NCI-H2227 treated with DMSO at 0.1 percent for 48 hours (cell line): ENCODE results near the gene ZBP1.

Experiments
- DNase-seq: peaks from one replicate; lab custom pipeline; 2025; lab: John Stamatoyannopoulos, UW

The ZBP1 gene

GRCh38 chr20:57620274-57620990, at the start of gene ZBP1:
Gene ZBP1 (minus strand): TSS chr20:57620426. CDS start chr20:57620295, 131 bp downstream.
- DNase-seq, result no peak

GRCh38 chr20:57669632-57670031, 49.4 kb upstream of the ZBP1 start:
- DNase-seq, result no peak

GRCh38 chr20:57667924-57668782, 47.9 kb upstream of the ZBP1 start:
- no peak for DNase-seq

- DNase-seq, result no peak
Measured at GRCh38 chr20:57667388-57667787, 47.2 kb upstream of the ZBP1 start.

- no peak for DNase-seq
Measured at GRCh38 chr20:57666834-57667157, 46.6 kb upstream of the ZBP1 start.

- DNase-seq, result no peak
Measured at GRCh38 chr20:57666106-57666833, 46.0 kb upstream of the ZBP1 start.

- no peak for DNase-seq
Measured at GRCh38 chr20:57665589-57665971, 45.4 kb upstream of the ZBP1 start.

GRCh38 chr20:57664924-57665588, 44.8 kb upstream of the ZBP1 start:
- no peak for DNase-seq

GRCh38 chr20:57664476-57664875, 44.2 kb upstream of the ZBP1 start:
- no peak for DNase-seq

GRCh38 chr20:57663681-57664451, 43.6 kb upstream of the ZBP1 start:
- DNase-seq, result no peak

GRCh38 chr20:57663241-57663640, 43.0 kb upstream of the ZBP1 start:
- DNase-seq, result no peak

GRCh38 chr20:57662456-57663240, 42.4 kb upstream of the ZBP1 start:
- DNase-seq, result no peak

- DNase-seq, result no peak
Measured at GRCh38 chr20:57661746-57662455, 41.7 kb upstream of the ZBP1 start.

- DNase-seq, result no peak
Measured at GRCh38 chr20:57660922-57661745, 40.9 kb upstream of the ZBP1 start.

- no peak for DNase-seq
Measured at GRCh38 chr20:57660181-57660921, 40.1 kb upstream of the ZBP1 start.

GRCh38 chr20:57659517-57660180, 39.4 kb upstream of the ZBP1 start:
- no peak for DNase-seq

- no peak for DNase-seq
Measured at GRCh38 chr20:57658833-57659516, 38.7 kb upstream of the ZBP1 start.
